ENCODE data around the gene TSR1.

TSR1 gene

DNA sequence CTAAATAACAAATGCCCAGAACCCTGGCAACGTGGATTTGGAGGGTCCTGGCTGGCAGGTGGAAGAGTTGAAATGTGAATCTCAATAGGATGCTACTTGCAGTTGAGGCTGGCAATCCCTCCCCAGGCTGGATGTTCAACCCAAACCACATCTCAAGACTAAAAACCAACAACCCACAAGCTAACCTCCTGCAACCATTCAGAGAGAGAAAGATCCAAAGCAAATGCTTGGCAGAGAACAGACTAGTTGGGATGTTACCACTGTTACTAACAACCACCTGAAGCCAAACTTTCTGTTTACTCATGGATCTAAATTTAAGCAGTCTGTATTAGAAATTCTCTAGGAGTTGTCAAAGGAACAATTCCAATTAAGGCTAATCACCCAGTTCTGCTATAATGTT lies 60.5 kb downstream of the TSR1 start:
- DNase-seq = no peak

DNA sequence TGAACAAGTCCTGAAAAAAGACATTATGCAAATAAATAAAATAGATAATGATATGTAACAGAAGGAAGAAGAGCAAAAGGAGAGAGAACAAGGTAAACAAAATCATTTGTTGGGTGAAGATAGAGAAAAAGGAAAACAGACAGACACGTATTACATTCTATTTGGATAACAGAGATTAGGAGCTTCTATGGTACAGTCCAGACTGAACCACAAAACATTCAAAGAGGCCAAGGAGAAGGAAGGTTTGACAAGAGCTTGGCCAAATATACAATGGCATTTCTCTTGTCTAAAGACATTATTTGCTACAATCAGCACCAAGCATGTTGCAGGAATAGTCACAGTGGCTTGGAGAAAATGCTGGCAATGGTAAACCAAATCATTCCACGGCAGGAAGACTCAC lies 61.8 kb downstream of the TSR1 start:
- no peak for DNase-seq

All from NCI-H1092 (cell line).